Type B pancreatic cell (in vitro differentiated cells): Measurements from ENCODE around the gene PRR22. TPM values are rescaled to one million over a fixed set of nuclear protein-coding genes. Genes with fewer than 3 reads are reported as not detected.
"Not testable (repeated sequence)": the region's sequence is repeated elsewhere in the genome, so short reads cannot be mapped to it uniquely, and the experiment has no call there.

Experiments
- DNase-seq: peaks from one replicate; pipeline ENCODE4 v3.0.0; 2021; ENCODE audit warnings: mixed read lengths; ENCODE audit not compliant: unreplicated experiment; ENCODE audit errors: extremely low spot score
- H3K27ac Mint-ChIP-seq: 2 replicates; pipeline ENCODE4 v1.8.0; 2021; ENCODE audit warnings: mild to moderate bottlenecking, mixed read lengths
- H3K27me3 Mint-ChIP-seq: 2 replicates; pipeline ENCODE4 v1.8.0; 2021; ENCODE audit warnings: mixed read lengths
- H3K36me3 Mint-ChIP-seq: 2 replicates; pipeline ENCODE4 v1.8.0; 2021; ENCODE audit warnings: mixed read lengths
- H3K4me1 Mint-ChIP-seq: one replicate; pipeline ENCODE4 v1.8.0; 2021; ENCODE audit warnings: mixed read lengths; ENCODE audit not compliant: unreplicated experiment
- H3K4me3 Mint-ChIP-seq: 2 replicates; pipeline ENCODE4 v1.8.0; 2021; ENCODE audit warnings: mild to moderate bottlenecking, mixed read lengths
- H3K9me3 Mint-ChIP-seq: 2 replicates; pipeline ENCODE4 v1.8.0; 2021; ENCODE audit warnings: mixed read lengths
- CTCF ChIP-seq: fragments of 200-600 bp; sonication (generic); conservative IDR thresholded peaks from 2 replicates; pipeline ENCODE4 v1.5.0; 2021; ENCODE audit warnings: antibody characterized with exemption, mild to moderate bottlenecking
- total RNA-seq: library from RNA; stranded (reverse); gene quantifications from 2 replicates; pipeline ENCODE4 v1.2.1, GENCODE V29; 2021; ENCODE audit warnings: low replicate concordance

The PRR22 gene
- total RNA-seq, 1 donor from 2014 or later, result 5.2 TPM

- H3K4me3 Mint-ChIP-seq, result no peak overlapping the region
- DNase-seq, result no peak
- TF ChIP-seq CTCF, result no peak
- no peaks in the 10 kb centered on the region for H3K9me3 Mint-ChIP-seq
- no peaks in the 10 kb centered on the region for H3K4me1 Mint-ChIP-seq
- H3K36me3 Mint-ChIP-seq, result no peaks in the 10 kb centered on the region
- H3K27ac Mint-ChIP-seq, result no peak overlapping the region
- H3K27me3 Mint-ChIP-seq, result no peaks in the 10 kb centered on the region
Measured at GRCh38 chr19:5782322-5782721, 2.2 kb downstream of the PRR22 start.

- not testable (repeated sequence) for H3K4me1 Mint-ChIP-seq, H3K27ac Mint-ChIP-seq, H3K27me3 Mint-ChIP-seq, H3K9me3 Mint-ChIP-seq, H3K36me3 Mint-ChIP-seq, H3K4me3 Mint-ChIP-seq, DNase-seq
Measured at GRCh38 chr19:5780916-5781315, 3.6 kb downstream of the PRR22 start.

GRCh38 chr19:5778402-5778801 lies 6.1 kb downstream of the PRR22 start:
- DNase-seq, result no peak
- no peaks in the 10 kb centered on the region for H3K4me1 Mint-ChIP-seq
- H3K9me3 Mint-ChIP-seq, result no peaks in the 10 kb centered on the region
- no peak overlapping the region for H3K4me3 Mint-ChIP-seq
- no peaks in the 10 kb centered on the region for H3K36me3 Mint-ChIP-seq
- no peaks in the 10 kb centered on the region for H3K27me3 Mint-ChIP-seq
- no peak overlapping the region for H3K27ac Mint-ChIP-seq
- no peak for TF ChIP-seq CTCF

GRCh38 chr19:5775668-5776309 lies 8.8 kb downstream of the PRR22 start:
- H3K4me1 Mint-ChIP-seq, result no peaks in the 10 kb centered on the region
- H3K36me3 Mint-ChIP-seq, result no peaks in the 10 kb centered on the region
- no peaks in the 10 kb centered on the region for H3K27me3 Mint-ChIP-seq
- H3K4me3 Mint-ChIP-seq, result no peak overlapping the region
- H3K9me3 Mint-ChIP-seq, result no peaks in the 10 kb centered on the region
- no peak for TF ChIP-seq CTCF
- DNase-seq, result no peak
- no peak overlapping the region for H3K27ac Mint-ChIP-seq

GRCh38 chr19:5774921-5775320 lies 9.6 kb downstream of the PRR22 start:
- no peak overlapping the region for H3K27ac Mint-ChIP-seq
- no peaks in the 10 kb centered on the region for H3K9me3 Mint-ChIP-seq
- no peaks in the 10 kb centered on the region for H3K36me3 Mint-ChIP-seq
- TF ChIP-seq CTCF, result no peak
- DNase-seq, result no peak
- no peaks in the 10 kb centered on the region for H3K27me3 Mint-ChIP-seq
- no peaks in the 10 kb centered on the region for H3K4me1 Mint-ChIP-seq
- H3K4me3 Mint-ChIP-seq, result no peak overlapping the region

- Mint-ChIP-seq H3K27me3 (no peaks in the 10 kb centered on the region), H3K27ac (no peak overlapping the region), H3K4me1 (no peaks in the 10 kb centered on the region), H3K9me3 (no peaks in the 10 kb centered on the region), H3K4me3 (no peak overlapping the region), H3K36me3 (no peaks in the 10 kb centered on the region)
- TF ChIP-seq CTCF, result no peak
- no peak for DNase-seq
Measured at GRCh38 chr19:5773276-5773675, 11.3 kb downstream of the PRR22 start.
